H1 (cell line): ENCODE results near the gene SLC35F6. TPM values are rescaled to one million over a fixed set of nuclear protein-coding genes. Genes with fewer than 3 reads are reported as not detected.

ENCODE experiments used
- CTCF ChIA-PET: fragments of 300-600 bp; sonication (Branson Sonifier 250); formaldehyde crosslinking; loops from one replicate; lab custom pipeline; 2021; ENCODE audit not compliant: partially characterized antibody; lab: Charles Lee
- POLR2A ChIA-PET: fragments of 300-600 bp; sonication (Branson Sonifier 250); formaldehyde crosslinking; loops from one replicate; lab custom pipeline; 2021; ENCODE audit warnings: inconsistent platforms; ENCODE audit not compliant: partially characterized antibody; lab: Charles Lee
- DNase-seq, 2 experiments: peaks; one replicate each; pipeline versions ENCODE4 v3.0.0 to v3.0.0-alpha.2; 2010 to 2022; ENCODE audit warnings: low spot score in 2 of 2, low read depth in 1 of 2, mixed read lengths in 1 of 2
- FAIRE-seq: peaks from 2 replicates; lab custom pipeline; 2011; peaks lifted over from hg19 to GRCh38; lab: Jason Lieb, UNC
- H2AFZ ChIP-seq: 2 replicates; pipeline ENCODE4 v1.8.1; 2012; ENCODE audit warnings: low read length, inconsistent platforms
- H2AK5ac ChIP-seq: 2 replicates; pipeline ENCODE4 v1.6.1; 2013; ENCODE audit warnings: low read depth, low read length
- H2BK120ac ChIP-seq: replicated peaks from 2 replicates; pipeline ENCODE3; 2013; ENCODE audit warnings: low read depth, low read length, inconsistent platforms
- H2BK12ac ChIP-seq: 2 replicates; pipeline ENCODE4 v1.6.1; 2013; ENCODE audit warnings: low read depth, low read length
- H2BK15ac ChIP-seq: 2 replicates; pipeline ENCODE4 v1.6.1; 2013; ENCODE audit warnings: low read length
- H2BK20ac ChIP-seq: 2 replicates; pipeline ENCODE4 v1.6.1; 2013; ENCODE audit warnings: low read length
- H2BK5ac ChIP-seq: 2 replicates; pipeline ENCODE4 v1.6.1; 2013; ENCODE audit warnings: low read depth, low read length
- H3K14ac ChIP-seq: 2 replicates; pipeline ENCODE4 v1.6.1; 2013; ENCODE audit warnings: inconsistent platforms; ENCODE audit not compliant: insufficient read length
- H3K18ac ChIP-seq: 2 replicates; pipeline ENCODE4 v1.6.1; 2013; ENCODE audit warnings: low read length; ENCODE audit errors: extremely low read depth
- H3K23ac ChIP-seq: 2 replicates; pipeline ENCODE4 v1.6.1; 2013; ENCODE audit warnings: inconsistent platforms; ENCODE audit not compliant: insufficient read length
- H3K23me2 ChIP-seq: 2 replicates; pipeline ENCODE4 v1.6.1; 2013; ENCODE audit warnings: low read depth, low read length
- H3K27ac ChIP-seq: 2 replicates; pipeline ENCODE4 v1.6.1; 2011; ENCODE audit warnings: low read depth, low read length, inconsistent platforms
- H3K27me3 ChIP-seq, 4 experiments: replicated peaks in 1 of 4; 1 replicate in 1 of 4; 2 replicates in 3 of 4; pipeline versions ENCODE4 v1.6.1 to v1.8.1; 2011 to 2013; ENCODE audit warnings: low read length in 3 of 4, mild to moderate bottlenecking in 3 of 4, inconsistent platforms in 2 of 4, mixed read lengths in 2 of 4, moderate library complexity in 1 of 4; ENCODE audit not compliant: control insufficient read depth in 3 of 4, insufficient read depth in 3 of 4; ENCODE audit errors: extremely low read depth in 1 of 4
- H3K36me3 ChIP-seq, 4 experiments: 2 replicates each; pipeline versions ENCODE4 v1.6.1 to v1.8.1; 2011 to 2013; ENCODE audit warnings: mild to moderate bottlenecking in 4 of 4, low read length in 3 of 4, moderate library complexity in 2 of 4, control low read depth in 1 of 4, inconsistent platforms in 1 of 4; ENCODE audit not compliant: insufficient read depth in 4 of 4, control insufficient read depth in 2 of 4
- H3K4ac ChIP-seq: replicated peaks from 2 replicates; pipeline ENCODE3; 2013; ENCODE audit warnings: low read length, low read depth, mixed read lengths, inconsistent platforms; ENCODE audit not compliant: insufficient read length
- H3K4me1 ChIP-seq, 4 experiments: replicated peaks in 1 of 4; 1 replicate in 1 of 4; 2 replicates in 3 of 4; pipeline versions ENCODE4 v1.6.1 to v1.8.1; 2011 to 2013; ENCODE audit warnings: low read length in 3 of 4, inconsistent platforms in 2 of 4, mixed read lengths in 1 of 4; ENCODE audit not compliant: insufficient read depth in 4 of 4, control insufficient read depth in 3 of 4
- H3K4me2 ChIP-seq, 2 experiments: 2 replicates each; pipeline versions ENCODE4 v1.6.1 to v1.8.1; 2011 to 2013; ENCODE audit warnings: low read depth in 2 of 2, low read length in 2 of 2, control low read depth in 1 of 2, inconsistent platforms in 1 of 2, mild to moderate bottlenecking in 1 of 2; ENCODE audit not compliant: insufficient read depth in 1 of 2
- H3K4me3 ChIP-seq, 4 experiments: fragments of 200-600, 300-600 bp in 1 of 4; sonication (generic), shearing (Covaris generic), sonication (Bioruptor Twin) in 1 of 4; 2 replicates each; pipeline versions ENCODE4 v1.5.1 to v1.8.1; 2011 to 2016; ENCODE audit warnings: low read length in 4 of 4, low read depth in 3 of 4, control low read depth in 2 of 4, inconsistent platforms in 2 of 4, mild to moderate bottlenecking in 2 of 4, mixed read lengths in 1 of 4, moderate library complexity in 1 of 4; ENCODE audit not compliant: insufficient read depth in 2 of 4; ENCODE audit errors: extremely low read depth in 1 of 4
- H3K56ac ChIP-seq: replicated peaks from 2 replicates; pipeline ENCODE3; 2013; ENCODE audit warnings: low read depth, mild to moderate bottlenecking, mixed read lengths, low read length, inconsistent platforms; ENCODE audit not compliant: insufficient read length
- H3K79me1 ChIP-seq: 2 replicates; pipeline ENCODE4 v1.6.1; 2013; ENCODE audit warnings: low read depth, low read length, control low read depth
- H3K79me2 ChIP-seq, 2 experiments: 2 replicates each; pipeline versions ENCODE4 v1.6.1 to v1.8.1; 2012 to 2013; ENCODE audit warnings: low read length in 2 of 2, mild to moderate bottlenecking in 2 of 2, inconsistent platforms in 1 of 2; ENCODE audit not compliant: insufficient read depth in 2 of 2, control insufficient read depth in 1 of 2
- H3K9ac ChIP-seq, 4 experiments: replicated peaks in 1 of 4; 1 replicate in 1 of 4; 2 replicates in 3 of 4; pipeline versions ENCODE4 v1.6.1 to v1.8.1; 2011 to 2013; ENCODE audit warnings: low read depth in 3 of 4, low read length in 3 of 4, control low read depth in 2 of 4, mild to moderate bottlenecking in 2 of 4, moderate library complexity in 2 of 4, inconsistent platforms in 1 of 4; ENCODE audit errors: extremely low read depth in 1 of 4
- H3K9me3 ChIP-seq, 2 experiments: 2 replicates each; pipeline versions ENCODE4 v1.6.1 to v1.8.1; 2012 to 2013; ENCODE audit warnings: mild to moderate bottlenecking in 2 of 2, moderate library complexity in 2 of 2, control low read depth in 1 of 2, inconsistent platforms in 1 of 2, low read depth in 1 of 2, low read length in 1 of 2, mixed read lengths in 1 of 2; ENCODE audit not compliant: insufficient read depth in 2 of 2
- H4K20me1 ChIP-seq, 2 experiments: replicated peaks in 1 of 2; 2 replicates each; pipeline versions ENCODE3 to v1.8.1; 2011 to 2013; ENCODE audit warnings: inconsistent platforms in 2 of 2, low read length in 2 of 2, mild to moderate bottlenecking in 1 of 2; ENCODE audit not compliant: insufficient read depth in 2 of 2, control insufficient read depth in 1 of 2
- H4K5ac ChIP-seq: 2 replicates; pipeline ENCODE4 v1.6.1; 2013; ENCODE audit warnings: low read length, low read depth, mixed read lengths, inconsistent platforms; ENCODE audit not compliant: insufficient read length
- H4K8ac ChIP-seq: 2 replicates; pipeline ENCODE4 v1.8.0; 2013; ENCODE audit warnings: mild to moderate bottlenecking, moderate library complexity, low read length, inconsistent platforms; ENCODE audit not compliant: insufficient read depth; ENCODE audit errors: extremely low read depth
- H4K91ac ChIP-seq: replicated peaks from 2 replicates; pipeline ENCODE3; 2013; ENCODE audit warnings: low read length, mixed read lengths, inconsistent platforms; ENCODE audit not compliant: insufficient read length
- BACH1 ChIP-seq: IDR thresholded peaks from 2 replicates; pipeline ENCODE4 v1.6.1; 2012; ENCODE audit warnings: low read length, improper control_type of control experiment
- HDAC2 ChIP-seq, 2 experiments: fragments of 300-600 bp in 1 of 2; sonication (generic) in 1 of 2; IDR thresholded peaks; 2 replicates each; pipeline ENCODE4 v1.6.1; 2011 to 2012; ENCODE audit warnings: low read depth in 2 of 2, low read length in 2 of 2, mild to moderate bottlenecking in 2 of 2, moderate library complexity in 2 of 2, borderline replicate concordance in 1 of 2, inconsistent platforms in 1 of 2
- RBBP5 ChIP-seq: IDR thresholded peaks from 2 replicates; pipeline ENCODE4 v1.7.1; 2012; ENCODE audit warnings: low read depth, mild to moderate bottlenecking, inconsistent platforms, low read length, moderate library complexity, borderline replicate concordance
- SIN3A ChIP-seq, 2 experiments: IDR thresholded peaks in 1 of 2; conservative IDR thresholded peaks in 1 of 2; 2 replicates each; pipeline ENCODE4 v1.6.1; 2011 to 2012; ENCODE audit warnings: low read length in 2 of 2, improper control_type of control experiment in 1 of 2, low read depth in 1 of 2, mild to moderate bottlenecking in 1 of 2
- WGBS, 2 experiments: shearing (Covaris generic) in 1 of 2; methylation state at CpG; one replicate each; pipeline versions ENCODE4 v1.1.6 to v1.1.7; 2013 to 2015; ENCODE audit warnings: low lambda C conversion rate in 2 of 2, mixed read lengths in 2 of 2, inconsistent platforms in 1 of 2, low coverage in 1 of 2, missing lambda C conversion rate in 1 of 2; ENCODE audit not compliant: insufficient replicate concordance in 2 of 2, insufficient coverage in 1 of 2, insufficient read length in 1 of 2; ENCODE audit errors: extremely low coverage in 1 of 2, missing lambda C conversion rate in 1 of 2; 5-methylcytosine and 5-hydroxymethylcytosine counted together
- polyA plus RNA-seq, 7 experiments: library from polyadenylated mRNA; depleted of rRNA in 3 of 7; stranded (reverse) in 5 of 7; unstranded in 2 of 7; fragments of >200 nt in 5 of 7; fragments of 200-250 nt in 2 of 7; gene quantifications; 1 replicate in 5 of 7; 2 replicates in 1 of 7; 4 replicates in 1 of 7; pipeline versions ENCODE4 v1.2.1 to v1.2.3, GENCODE V29; 2011 to 2013; ENCODE audit warnings: missing spikeins in 2 of 7, mixed read lengths in 2 of 7
- total RNA-seq: library from RNA; stranded (reverse); fragmentation: NEBNext Ultra II Directional; extraction: Animal tissue kit (Norgen Biotek cat#: 25700); gene quantifications from 2 replicates; pipeline ENCODE4 v1.2.1, GENCODE V29; 2021

Gene SLC35F6
- total and polyA plus RNA-seq, 2 of the 8 experiments (the other 6 are each of a cell fraction or from before 2014, with no cell fraction given), result 11.2 to 13.5 TPM

DNA sequence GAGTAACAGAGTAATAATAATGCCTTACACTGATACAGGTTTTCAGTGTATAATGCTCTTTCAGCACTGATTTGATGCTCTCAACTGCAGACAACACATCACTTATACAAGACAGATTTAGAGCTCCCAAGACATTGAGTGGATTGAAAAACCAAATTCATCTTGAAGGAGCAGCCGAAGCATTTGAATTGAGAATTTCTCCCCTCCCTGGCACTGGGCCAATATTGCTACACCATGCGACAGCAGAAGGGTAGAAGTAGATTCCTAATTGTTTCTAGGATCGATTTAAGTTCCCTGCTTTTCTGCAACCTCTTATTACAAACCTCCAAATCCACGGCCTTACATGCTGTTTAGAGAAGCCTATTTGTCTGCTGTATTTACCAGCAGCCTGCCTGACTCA lies 37.2 kb downstream of the SLC35F6 start:
- Histone ChIP-seq H3K56ac (no peak overlapping the region), H2BK20ac (no peak overlapping the region), H3K4me3 (no peak overlapping the region), H3K14ac (no peak overlapping the region), H3K4me1 (no peaks in the 10 kb centered on the region), H3K27ac (no peak overlapping the region), H3K9me3 (no peaks in the 10 kb centered on the region), H3K4ac (no peak overlapping the region), H3K79me2 (no peaks in the 10 kb centered on the region), H3K4me2 (no peak overlapping the region), H2BK12ac (no peak overlapping the region), H3K23ac (no peak overlapping the region), H3K27me3 (no peaks in the 10 kb centered on the region), H3K9ac (no peak overlapping the region), H2BK120ac (no peak overlapping the region), H2AK5ac (no peak overlapping the region), H3K23me2 (no peaks in the 10 kb centered on the region), H4K8ac (no peak overlapping the region), H2BK15ac (no peak overlapping the region), H3K79me1 (no peaks in the 10 kb centered on the region), H3K36me3 (peaks cover 2 to 9% (median 5%) of the 10 kb centered on the region in 4 experiments; a peak in 3 of 8 replicates), H2AFZ (no peak overlapping the region), H4K5ac (no peak overlapping the region), H2BK5ac (no peak overlapping the region), H4K91ac (no peak overlapping the region), H3K18ac (no peak overlapping the region), H4K20me1 (no peaks in the 10 kb centered on the region)
- CTCF ChIA-PET, result no interaction called here
- 80% methylated on average over 4 of the region's 4 CpGs; no CpG with 5 or more reads in 1 of the 2 experiments for WGBS, 2 experiments
- POLR2A ChIA-PET, result no interaction called here
- no peak for DNase-seq
- no peak for FAIRE-seq
- no peak for TF ChIP-seq BACH1
- no peak for TF ChIP-seq RBBP5
- no peak for TF ChIP-seq HDAC2 (IDR thresholded peaks at IDR 0.05; ENCODE audit: borderline replicate concordance in 1 of 2, low read depth in 2 of 2, low read length in 2 of 2)
- TF ChIP-seq SIN3A (conservative IDR thresholded peaks at IDR 0.05 in 1 of 2, IDR thresholded peaks at IDR 0.05 in 1 of 2; ENCODE audit: low read depth in 1 of 2, low read length in 2 of 2), result no peak
